Thyroid gland (tissue), 4 donors: ENCODE data around the gene PKD1L1.

Source experiments
- CTCF ChIP-seq, 6 experiments: fragments of 200-600 bp in 3 of 6; fragments of 450-650 bp in 3 of 6; sonication (generic) in 3 of 6; IDR thresholded peaks; one replicate each; pipeline ENCODE4 v1.5.1; 2016 to 2019; ENCODE audit warnings: antibody characterized with exemption in 6 of 6, mild to moderate bottlenecking in 2 of 6, inconsistent platforms in 1 of 6, moderate library complexity in 1 of 6
- POLR2A ChIP-seq, 2 donors: fragments of 450-650 bp; IDR thresholded peaks; one replicate each; pipeline ENCODE4 v1.6.1; 2017; ENCODE audit warnings: antibody characterized with exemption in 2 of 2, mild to moderate bottlenecking in 2 of 2, moderate library complexity in 1 of 2

GRCh38 chr7:47734949-47735291 is 213.3 kb downstream of the PKD1L1 start:
- TF ChIP-seq CTCF (IDR thresholded peaks at IDR 0.05) (no peak), POLR2A (IDR thresholded peaks at IDR 0.05) (no peak)
